Activated CD4-positive, CD25-positive, alpha-beta regulatory T cell (primary cell): ENCODE data around the gene KCNIP1.

Experiments used
- DNase-seq, 4 experiments: peaks; one replicate each; lab custom pipeline; 2025; lab: John Stamatoyannopoulos, UW

KCNIP1 gene

GRCh38 chr5:170716396-170716795 lies 212.6 kb downstream of the KCNIP1 start:
- DNase-seq: no peak

GRCh38 chr5:170719551-170719950 lies 215.7 kb downstream of the KCNIP1 start:
- no peak for DNase-seq

GRCh38 chr5:170720179-170720578 lies 216.4 kb downstream of the KCNIP1 start:
- no peak for DNase-seq

GRCh38 chr5:170720984-170721383 lies 217.2 kb downstream of the KCNIP1 start:
- DNase-seq: no peak

GRCh38 chr5:170721681-170722080 lies 217.9 kb downstream of the KCNIP1 start:
- no peak for DNase-seq

- DNase-seq: no peak
Measured at GRCh38 chr5:170722316-170722715, 218.5 kb downstream of the KCNIP1 start.

- no peak for DNase-seq
Measured at GRCh38 chr5:170731052-170731451, 227.2 kb downstream of the KCNIP1 start.

- DNase-seq: no peak
Measured at GRCh38 chr5:170732685-170733084, 228.9 kb downstream of the KCNIP1 start.

GRCh38 chr5:170736966-170737365 lies 233.1 kb downstream of the KCNIP1 start:
- DNase-seq: no peak

GRCh38 chr5:170737591-170737990 lies 233.8 kb downstream of the KCNIP1 start:
- DNase-seq: no peak

- DNase-seq: no peak
Measured at GRCh38 chr5:170738840-170739239, 235.0 kb downstream of the KCNIP1 start.

- no peak for DNase-seq
Measured at GRCh38 chr5:170739446-170739845, 235.6 kb downstream of the KCNIP1 start.

- DNase-seq: no peak
Measured at GRCh38 chr5:170740551-170741205, 236.9 kb downstream of the KCNIP1 start.

- DNase-seq: no peak
Measured at GRCh38 chr5:170741801-170742200, 238.0 kb downstream of the KCNIP1 start.

- DNase-seq: no peak
Measured at GRCh38 chr5:170743876-170744212, 240.0 kb downstream of the KCNIP1 start.

- no peak for DNase-seq
Measured at GRCh38 chr5:170745481-170746071, 241.8 kb downstream of the KCNIP1 start.

GRCh38 chr5:170746075-170746960 lies 242.5 kb downstream of the KCNIP1 start:
- DNase-seq: no peak

GRCh38 chr5:170746961-170747340 lies 243.1 kb downstream of the KCNIP1 start:
- DNase-seq: no peak

GRCh38 chr5:170747357-170747756 lies 243.5 kb downstream of the KCNIP1 start:
- no peak for DNase-seq

- DNase-seq: no peak
Measured at GRCh38 chr5:170747851-170748250, 244.0 kb downstream of the KCNIP1 start.

GRCh38 chr5:170748951-170749471 lies 245.2 kb downstream of the KCNIP1 start:
- DNase-seq: no peak

GRCh38 chr5:170749911-170750431 lies 246.2 kb downstream of the KCNIP1 start:
- DNase-seq: no peak

GRCh38 chr5:170750791-170751190 lies 247.0 kb downstream of the KCNIP1 start:
- no peak for DNase-seq
